ENCODE data around the gene NRXN2.

- TF ChIP-seq CTCF (IDR thresholded peaks at IDR 0.05) (no peak), POLR2A (IDR thresholded peaks at IDR 0.05) (no peak)
These were observed 69.5 kb downstream of the NRXN2 start for GRCh38 chr11:64653388-64653973.

Measured in heart left ventricle (tissue), 13 donors.